Cardiac muscle cell (in vitro differentiated cells and primary cell): ENCODE measurements around the gene ZCCHC7. TPM values are rescaled to one million over a fixed set of nuclear protein-coding genes. Genes with fewer than 3 reads are reported as not detected.

Source experiments
- DNase-seq, 2 donors: peaks; one replicate each; pipeline versions ENCODE4 v3.0.0 to v3.0.0-alpha.2; 2010 to 2017; ENCODE audit warnings: low read depth in 1 of 2, low spot score in 1 of 2
- H3K27ac ChIP-seq: fragments of 200-600 bp; sonication (generic); 2 replicates; pipeline ENCODE4 v1.5.1; 2016
- H3K27me3 ChIP-seq: fragments of 200-600 bp; sonication (generic); 2 replicates; pipeline ENCODE4 v1.6.0; 2016; ENCODE audit warnings: control low read depth
- H3K36me3 ChIP-seq: fragments of 200-600 bp; sonication (generic); 2 replicates; pipeline ENCODE4 v1.5.1; 2016; ENCODE audit warnings: control low read depth
- H3K4me1 ChIP-seq: fragments of 200-600 bp; sonication (generic); 2 replicates; pipeline ENCODE4 v1.8.1; 2017; ENCODE audit warnings: low read depth, mild to moderate bottlenecking, mixed run types
- H3K4me3 ChIP-seq: fragments of 200-600 bp; sonication (generic); 2 replicates; pipeline ENCODE4 v1.5.1; 2016; ENCODE audit warnings: mild to moderate bottlenecking
- H3K9me3 ChIP-seq: fragments of 200-600 bp; sonication (generic); 2 replicates; pipeline ENCODE4 v1.5.1; 2017; ENCODE audit warnings: low read depth, mild to moderate bottlenecking, control low read depth
- CTCF ChIP-seq: IDR thresholded peaks from 2 replicates; pipeline ENCODE4 v1.5.1; 2012; ENCODE audit warnings: low read depth, mild to moderate bottlenecking, low read length
- polyA plus RNA-seq: library from polyadenylated mRNA; unstranded; fragments of >200 nt; fragmentation: Nextera tagmentation; extraction: Ambion mirVana; gene quantifications from 2 replicates; pipeline ENCODE4 v1.2.1, GENCODE V29; 2016
- total RNA-seq: library from RNA; depleted of rRNA; stranded (reverse); fragments of >200 nt; gene quantifications from 2 replicates; pipeline ENCODE4 v1.2.3, GENCODE V29; 2016

ZCCHC7 gene
- total and polyA plus RNA-seq, 2 experiments from 2014 or later = 15.0 to 18.8 TPM

GRCh38 chr9:37399336-37399735, 279.0 kb downstream of the ZCCHC7 start:
- TF ChIP-seq CTCF = no peak
- no peak for DNase-seq
- Histone ChIP-seq H3K27me3 (no peaks in the 10 kb centered on the region), H3K9me3 (no peaks in the 10 kb centered on the region), H3K27ac (no peak overlapping the region), H3K4me1 (no peaks in the 10 kb centered on the region), H3K36me3 (no peaks in the 10 kb centered on the region), H3K4me3 (no peak overlapping the region)

- Histone ChIP-seq H3K27me3 (no peaks in the 10 kb centered on the region), H3K36me3 (no peaks in the 10 kb centered on the region), H3K9me3 (no peaks in the 10 kb centered on the region), H3K4me1 (peaks cover 3% of the 10 kb centered on the region), H3K4me3 (no peak overlapping the region), H3K27ac (no peak overlapping the region)
- no peak for TF ChIP-seq CTCF
- DNase-seq = no peak
These were observed 284.2 kb downstream of the ZCCHC7 start for GRCh38 chr9:37404590-37404989.

- H3K4me3 ChIP-seq = no peak overlapping the region
- no peak for TF ChIP-seq CTCF
- H3K36me3 ChIP-seq = no peaks in the 10 kb centered on the region
- peaks cover 3% of the 10 kb centered on the region for H3K4me1 ChIP-seq
- DNase-seq = peak in 1 of 2 donors; percentile 74
- H3K27me3 ChIP-seq = no peaks in the 10 kb centered on the region
- H3K27ac ChIP-seq = peak overlapping the region; percentile 28
- no peaks in the 10 kb centered on the region for H3K9me3 ChIP-seq
These were observed 285.0 kb downstream of the ZCCHC7 start for GRCh38 chr9:37405350-37405749.

- no peak for TF ChIP-seq CTCF
- DNase-seq = peak in 1 of 2 donors; percentile 47
- Histone ChIP-seq H3K9me3 (no peaks in the 10 kb centered on the region), H3K4me1 (peaks cover 3% of the 10 kb centered on the region), H3K36me3 (no peaks in the 10 kb centered on the region), H3K27me3 (no peaks in the 10 kb centered on the region), H3K4me3 (no peak overlapping the region), H3K27ac (peak overlapping the region; percentile 28)
These were observed 285.5 kb downstream of the ZCCHC7 start for GRCh38 chr9:37405764-37406380.

- peaks cover 3% of the 10 kb centered on the region for H3K4me1 ChIP-seq
- H3K27me3 ChIP-seq = no peaks in the 10 kb centered on the region
- no peaks in the 10 kb centered on the region for H3K9me3 ChIP-seq
- no peaks in the 10 kb centered on the region for H3K36me3 ChIP-seq
- no peak for DNase-seq
- no peak overlapping the region for H3K4me3 ChIP-seq
- TF ChIP-seq CTCF = no peak
- H3K27ac ChIP-seq = no peak overlapping the region
These were observed 286.4 kb downstream of the ZCCHC7 start for GRCh38 chr9:37406603-37407401.
